Activated CD4-positive, alpha-beta T cell treated with anti-CD3 and anti-CD28 coated beads, Interleukin-2, amount 50 U/mL, for 4 hours (primary cell): Measurements from ENCODE around the gene FAM20B.

Experiments
- DNase-seq, 2 experiments: peaks; one replicate each; pipeline ENCODE4 v3.0.0-alpha.2; 2020

Gene FAM20B

DNA sequence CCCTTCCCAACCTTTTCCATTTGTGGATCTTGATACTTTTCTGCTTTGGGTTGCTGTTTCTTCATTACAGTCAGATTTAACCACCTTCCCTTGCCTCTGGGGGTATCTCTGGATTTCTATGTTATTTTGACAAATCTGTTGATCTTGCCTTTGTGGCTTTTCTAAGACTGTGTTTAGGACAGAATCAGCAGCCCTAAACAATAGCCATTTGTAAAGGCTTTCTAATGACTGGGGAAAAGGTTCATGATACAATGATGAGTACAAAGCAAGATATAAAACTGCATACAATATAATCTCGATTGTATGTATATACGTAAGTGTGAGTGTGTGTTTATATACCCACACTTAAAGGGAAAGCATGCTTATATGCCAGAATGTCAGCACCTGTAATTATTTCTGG, 27.8 kb downstream of the FAM20B start:
- no peak for DNase-seq

- no peak for DNase-seq
Observed at GRCh38 chr1:179055937-179056336, 30.2 kb downstream of the FAM20B start.

DNA sequence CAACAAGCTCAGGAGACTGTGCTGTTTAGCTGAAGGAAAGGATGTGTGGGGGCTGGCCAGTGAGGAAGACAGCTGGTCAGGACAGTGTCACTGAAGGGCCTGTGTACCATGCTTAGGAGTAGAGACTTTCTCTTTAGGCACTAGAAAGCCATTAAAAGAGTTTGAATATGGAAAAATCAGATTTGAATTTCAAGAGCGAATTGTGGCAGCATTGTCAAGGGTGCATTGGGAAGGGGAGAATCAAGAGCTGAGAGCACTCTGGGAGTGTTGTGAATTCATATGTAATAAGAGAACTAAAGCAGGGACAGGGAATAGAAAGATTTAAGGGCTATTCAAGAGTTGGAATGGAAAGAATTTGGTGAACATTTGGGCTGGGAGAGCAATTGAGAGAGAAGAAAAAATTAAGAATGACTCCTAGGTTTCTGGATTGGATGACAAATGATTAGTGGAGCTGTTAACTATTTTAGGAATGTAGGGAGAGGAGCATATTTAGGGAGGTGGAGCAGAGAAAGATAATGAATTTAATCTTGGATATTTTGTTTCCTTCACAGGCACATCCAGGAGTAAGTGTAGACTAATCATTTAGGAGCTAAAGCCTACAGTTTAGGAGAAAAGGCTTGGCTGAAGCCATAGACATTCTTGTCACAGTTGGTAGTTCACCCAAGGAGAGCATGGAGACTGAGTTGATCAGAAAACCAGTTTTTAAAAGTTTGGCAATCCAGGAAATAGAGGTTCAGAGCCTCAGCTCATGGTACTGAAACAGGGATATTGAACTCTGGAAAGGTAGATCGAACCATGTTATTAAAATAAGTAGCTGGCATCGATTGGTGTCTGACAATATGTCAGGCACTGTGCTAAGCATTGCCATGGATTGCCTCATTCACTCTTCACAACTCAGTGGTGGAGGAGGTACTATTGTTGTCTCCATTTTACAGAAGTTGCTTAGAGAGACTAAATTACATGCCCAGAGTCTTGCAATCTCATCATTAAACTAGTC, 33.1 kb downstream of the FAM20B start:
- DNase-seq: no peak

GRCh38 chr1:179061360-179062282, 35.9 kb downstream of the FAM20B start:
- no peak for DNase-seq

DNA sequence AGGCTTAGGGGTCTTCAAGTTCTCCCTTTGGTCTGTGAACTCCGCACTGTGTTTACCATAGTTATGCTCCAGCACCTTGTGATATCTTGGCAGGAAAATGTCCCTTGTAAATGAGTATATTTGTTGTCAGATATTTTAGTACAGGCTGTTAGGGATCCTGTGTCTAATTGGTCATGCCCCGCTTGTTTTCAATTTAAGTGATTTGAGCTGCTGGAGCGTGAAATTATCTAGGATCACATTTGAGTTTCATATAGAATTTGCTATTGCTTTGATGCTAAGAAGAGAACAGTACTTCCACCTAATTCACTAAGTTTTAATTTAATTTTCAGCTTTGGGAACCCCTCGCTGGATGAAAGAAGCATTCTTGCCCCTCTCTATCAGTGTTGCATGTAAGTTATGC, 40.8 kb downstream of the FAM20B start:
- DNase-seq: no peak

DNA sequence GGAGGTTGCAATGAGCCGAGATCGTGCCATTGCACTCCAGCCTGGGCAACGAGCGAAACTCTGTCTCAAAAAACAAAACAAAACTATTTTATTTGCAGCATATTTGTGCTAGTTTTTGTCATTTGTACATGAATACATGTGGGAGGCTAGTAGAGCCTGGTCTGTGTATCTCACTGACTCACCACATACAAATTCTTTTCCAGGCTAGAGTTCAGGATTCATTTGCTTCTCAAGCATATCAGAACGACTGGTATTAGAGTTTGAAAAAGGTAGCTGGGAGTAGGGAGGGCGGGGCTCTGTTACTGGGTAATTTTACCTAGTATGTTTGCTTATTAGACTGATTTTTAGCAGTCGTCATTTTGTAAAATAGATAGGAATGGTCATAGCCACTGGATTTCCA, 51.7 kb downstream of the FAM20B start:
- no peak for DNase-seq

DNA sequence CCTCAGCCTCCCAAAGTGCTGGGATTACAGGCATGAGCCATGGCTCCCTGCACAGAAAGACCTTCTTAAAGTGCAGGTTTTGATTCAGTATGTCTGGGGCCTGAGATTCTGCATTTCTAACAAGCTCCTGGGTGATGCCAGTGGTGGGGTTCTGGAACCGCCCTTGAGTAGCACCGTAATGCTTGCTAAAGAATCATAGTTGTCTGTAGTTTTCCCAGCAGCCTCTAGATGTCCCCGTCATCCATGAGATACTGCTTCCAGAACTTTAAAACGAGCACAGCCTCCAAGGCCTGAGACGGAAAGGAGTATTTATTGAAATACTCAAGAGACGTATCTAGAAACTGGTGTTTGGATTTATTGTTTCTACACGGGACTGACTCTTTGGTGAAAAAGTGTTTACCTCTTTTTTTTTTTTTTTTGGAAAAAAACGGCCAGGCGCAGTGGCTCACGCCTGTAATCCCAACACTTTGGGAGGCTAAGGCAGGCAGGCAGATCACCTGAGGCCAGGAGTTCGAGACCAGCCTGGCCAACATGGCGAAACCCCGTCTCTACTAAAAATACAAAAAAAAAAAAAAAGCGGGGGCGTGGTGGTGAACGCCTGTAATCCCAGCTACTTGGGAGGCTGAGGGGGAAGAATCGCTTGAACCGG, 53.5 kb downstream of the FAM20B start:
- peak; percentile 35 for DNase-seq

DNA sequence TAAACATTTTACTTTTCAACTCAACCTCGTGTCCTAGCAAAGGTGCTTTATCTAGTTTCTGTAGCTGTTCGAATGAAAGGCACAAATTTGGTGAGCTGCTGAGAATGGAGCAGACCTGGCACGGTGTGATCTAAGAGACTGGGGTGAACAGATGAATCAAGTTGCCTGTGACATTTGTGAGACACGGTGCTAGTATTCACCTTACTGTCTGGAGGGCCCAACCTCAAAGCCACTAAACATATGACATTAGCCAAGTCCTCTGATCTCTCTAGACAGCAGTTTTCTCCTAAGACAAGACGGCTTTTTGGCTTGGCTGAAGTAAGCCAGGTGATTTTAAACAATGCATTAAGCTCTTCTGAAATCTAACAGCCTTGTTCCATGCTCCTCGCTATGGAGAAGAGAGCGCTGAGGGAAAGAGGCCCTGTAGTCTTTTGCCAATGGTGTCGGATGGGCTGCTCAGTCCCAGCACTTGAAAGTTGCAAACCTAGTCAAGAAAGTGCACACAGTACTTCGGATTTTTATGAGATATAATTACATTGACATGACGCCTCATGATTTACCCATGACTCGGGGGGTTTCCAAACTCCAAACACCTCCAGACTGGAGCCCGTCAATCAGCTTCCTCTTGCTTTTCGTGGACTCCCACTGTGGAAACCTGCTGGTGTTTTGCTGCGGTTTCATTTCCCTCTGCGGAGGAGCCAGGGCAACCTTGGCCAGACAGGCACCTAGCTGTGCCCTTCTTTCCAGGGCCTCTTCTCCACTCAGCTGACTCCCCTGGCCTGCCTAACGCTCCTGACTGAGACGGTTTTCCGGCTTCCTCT, 55.4 kb downstream of the FAM20B start:
- DNase-seq: peak; percentile 21 to 23

DNA sequence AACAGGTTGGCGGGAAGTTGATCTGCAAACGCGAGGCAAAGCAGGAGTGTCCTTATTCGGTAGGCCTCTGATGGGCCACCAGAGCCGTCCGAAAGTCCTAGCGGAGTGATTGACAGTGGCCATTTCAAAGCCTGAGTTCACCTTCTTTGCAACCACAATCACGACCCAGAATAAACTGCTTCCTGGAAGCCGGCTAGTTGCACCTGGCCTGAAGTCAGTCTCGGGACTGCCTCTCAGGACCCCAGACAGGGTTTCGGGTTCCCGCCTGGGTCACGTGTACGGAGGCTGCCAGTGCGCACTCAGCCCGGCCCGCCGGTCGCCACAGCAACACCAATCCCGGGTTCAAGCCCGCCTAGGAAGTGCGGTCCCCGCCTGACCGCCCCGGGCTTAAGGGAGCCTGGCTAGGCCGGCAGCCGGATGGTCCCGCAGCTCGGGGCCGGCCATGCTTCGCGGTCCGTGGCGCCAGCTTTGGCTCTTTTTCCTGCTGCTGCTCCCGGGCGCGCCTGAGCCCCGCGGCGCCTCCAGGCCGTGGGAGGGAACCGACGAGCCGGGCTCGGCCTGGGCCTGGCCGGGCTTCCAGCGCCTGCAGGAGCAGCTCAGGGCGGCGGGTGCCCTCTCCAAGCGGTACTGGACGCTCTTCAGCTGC, 56.1 kb downstream of the FAM20B start, which contains the start of gene TOR3A:
Gene TOR3A, plus strand, starts transcription at position 384 of the 646 bp plus-strand sequence. Its CDS starts 59 bp downstream, at position 443.
- peak; percentile 55 for DNase-seq

- DNase-seq: peak; percentile 8 to 9
Observed at GRCh38 chr1:179082333-179082998, 56.8 kb downstream of the FAM20B start.

DNA sequence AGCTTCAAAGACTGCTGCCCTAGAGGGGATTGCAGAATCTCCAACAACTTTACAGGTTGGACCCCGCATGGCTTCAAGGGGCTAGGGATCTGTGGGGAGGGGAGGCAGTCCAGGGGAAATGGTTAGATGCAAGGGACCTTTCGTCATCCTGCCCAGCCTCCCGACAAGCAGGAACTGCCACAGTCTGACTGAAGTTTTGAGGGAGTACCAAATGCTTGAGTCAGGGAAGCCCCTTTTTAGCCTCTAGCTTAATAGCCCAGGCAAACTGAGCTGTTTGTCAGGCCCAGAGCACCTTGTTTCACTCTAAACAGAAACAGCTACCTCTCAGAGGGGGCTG, 57.3 kb downstream of the FAM20B start:
- peak in 1 of 2 experiments; percentile 7 for DNase-seq

GRCh38 chr1:179083533-179083932, 57.8 kb downstream of the FAM20B start:
- no peak for DNase-seq

DNA sequence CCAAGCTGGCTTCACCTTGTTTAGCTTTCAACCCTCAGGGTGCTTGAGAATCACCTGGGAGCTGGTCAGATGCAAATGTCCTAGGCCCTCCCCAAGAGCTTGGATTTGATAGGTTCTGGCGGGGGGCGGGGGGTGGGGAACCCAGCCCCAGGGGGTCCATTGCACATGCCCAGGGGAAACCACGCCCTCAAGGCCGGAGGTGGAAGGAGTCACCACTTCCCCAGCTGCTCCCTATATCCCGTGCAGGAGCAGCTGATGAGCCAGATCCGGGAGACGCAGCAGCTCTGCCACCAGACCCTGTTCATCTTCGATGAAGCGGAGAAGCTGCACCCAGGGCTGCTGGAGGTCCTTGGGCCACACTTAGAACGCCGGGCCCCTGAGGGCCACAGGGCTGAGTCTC, 62.0 kb downstream of the FAM20B start:
- DNase-seq: no peak

GRCh38 chr1:179089827-179090482, 64.3 kb downstream of the FAM20B start:
- DNase-seq: no peak

DNA sequence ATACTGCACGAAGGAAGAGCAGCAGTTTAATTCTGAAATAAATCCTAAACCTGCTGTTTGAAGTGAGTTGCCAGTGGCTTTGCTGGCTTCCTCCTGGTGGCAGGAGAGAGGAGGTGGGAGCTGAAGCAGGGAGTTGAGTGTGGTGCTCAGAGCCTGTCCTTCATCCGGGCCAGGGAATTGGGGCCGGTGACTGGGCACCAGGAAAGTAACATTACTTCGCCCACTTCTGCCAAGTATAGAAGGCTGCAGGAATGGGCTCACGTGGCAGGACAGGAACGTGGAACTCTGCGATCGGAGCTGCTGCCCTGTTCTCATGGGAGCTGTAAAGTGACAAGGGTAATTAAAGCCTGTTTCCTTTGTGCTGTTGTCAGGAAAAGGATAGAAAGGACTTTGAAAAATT, 64.8 kb downstream of the FAM20B start:
- no peak for DNase-seq

GRCh38 chr1:179090923-179091322, 65.2 kb downstream of the FAM20B start:
- no peak for DNase-seq

DNA sequence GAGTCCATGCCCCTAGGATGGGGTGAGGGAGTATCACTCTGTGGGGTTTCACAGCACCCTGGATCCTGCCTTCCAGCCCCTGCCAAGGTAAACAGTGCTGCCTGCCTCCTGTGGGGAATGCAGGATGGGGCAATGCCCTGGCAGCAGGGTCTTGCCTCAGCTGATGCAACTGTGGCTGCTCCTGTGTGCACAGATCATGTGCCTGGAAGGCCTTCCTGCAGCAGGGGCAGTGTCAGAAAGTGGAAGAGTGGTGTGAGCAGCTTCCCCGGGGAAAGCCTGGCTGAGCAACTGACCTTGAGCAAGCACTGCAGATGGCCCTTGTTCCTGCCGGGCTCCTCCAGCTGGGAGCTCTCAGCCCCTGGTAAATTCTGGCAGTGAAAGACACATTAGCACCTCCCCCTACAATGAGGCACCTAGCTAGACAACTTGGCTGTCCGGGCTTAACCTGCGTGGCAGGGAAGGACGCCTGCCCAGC, 66.0 kb downstream of the FAM20B start:
- DNase-seq: no peak

- DNase-seq: no peak
Observed at GRCh38 chr1:179092896-179093461, 67.3 kb downstream of the FAM20B start.

DNA sequence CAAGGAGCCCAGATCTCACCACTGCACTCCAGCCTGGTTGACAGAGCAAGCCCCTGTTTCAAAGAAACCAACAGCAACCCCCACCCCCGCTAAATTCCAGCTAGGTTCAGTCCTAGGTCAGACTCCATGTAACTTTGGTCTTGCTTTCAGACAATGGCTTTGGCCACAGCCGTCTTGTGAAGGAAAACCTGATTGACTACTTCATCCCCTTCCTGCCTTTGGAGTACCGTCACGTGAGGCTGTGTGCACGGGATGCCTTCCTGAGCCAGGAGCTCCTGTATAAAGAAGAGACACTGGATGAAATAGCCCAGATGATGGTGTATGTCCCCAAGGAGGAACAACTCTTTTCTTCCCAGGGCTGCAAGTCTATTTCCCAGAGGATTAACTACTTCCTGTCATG, 69.1 kb downstream of the FAM20B start:
- DNase-seq: no peak

- DNase-seq: no peak
Observed at GRCh38 chr1:179095377-179095776, 69.7 kb downstream of the FAM20B start.
